Measurements from ENCODE around the gene PANK3. TPM values are rescaled to one million over a fixed set of nuclear protein-coding genes. Genes with fewer than 3 reads are reported as not detected.
"Not testable (repeated sequence)": the region's sequence is repeated elsewhere in the genome, so short reads cannot be mapped to it uniquely, and the experiment has no call there.

The PANK3 gene
- total RNA-seq, 1 donor from 2014 or later: 43.1 TPM

DNA sequence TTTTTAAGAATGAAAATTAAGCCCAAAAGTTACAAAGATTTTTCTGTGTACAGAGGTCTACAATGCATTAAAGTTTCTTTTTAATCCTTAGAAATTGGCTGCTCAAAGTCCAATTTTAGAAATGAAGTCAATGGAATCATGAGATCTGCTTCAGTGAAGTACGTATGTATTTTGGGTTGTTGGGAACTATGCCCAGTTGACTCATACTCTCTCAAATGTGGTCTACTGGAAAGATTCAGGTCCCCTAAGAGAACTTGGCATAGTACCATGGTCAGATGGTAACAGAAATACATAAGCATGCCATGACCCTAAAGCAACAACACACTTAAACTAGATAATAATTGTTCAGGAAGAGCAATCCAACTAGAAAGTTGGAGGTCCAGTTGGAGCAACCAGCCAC is 27.0 kb downstream of the PANK3 start:
- no peak for DNase-seq (ENCODE audit: low spot score)

DNA sequence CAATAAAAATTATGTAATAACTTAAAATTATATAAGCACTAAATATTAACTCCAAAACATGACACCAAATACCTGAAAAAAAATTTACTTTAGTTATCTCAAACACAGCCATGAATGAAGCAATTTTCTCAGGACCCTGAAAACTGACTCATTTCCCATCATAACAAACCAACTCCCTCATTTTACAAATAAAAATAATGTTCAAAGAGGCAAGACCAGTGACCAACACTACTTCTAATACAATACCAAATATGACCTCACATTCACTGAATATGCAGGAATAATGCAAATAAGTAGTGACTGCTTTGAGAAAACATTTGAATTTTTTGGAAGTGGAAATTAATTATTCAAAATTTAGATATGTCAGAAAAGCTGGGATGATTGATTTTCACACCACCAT is 28.5 kb downstream of the PANK3 start:
- DNase-seq (ENCODE audit: low spot score): no peak

DNA sequence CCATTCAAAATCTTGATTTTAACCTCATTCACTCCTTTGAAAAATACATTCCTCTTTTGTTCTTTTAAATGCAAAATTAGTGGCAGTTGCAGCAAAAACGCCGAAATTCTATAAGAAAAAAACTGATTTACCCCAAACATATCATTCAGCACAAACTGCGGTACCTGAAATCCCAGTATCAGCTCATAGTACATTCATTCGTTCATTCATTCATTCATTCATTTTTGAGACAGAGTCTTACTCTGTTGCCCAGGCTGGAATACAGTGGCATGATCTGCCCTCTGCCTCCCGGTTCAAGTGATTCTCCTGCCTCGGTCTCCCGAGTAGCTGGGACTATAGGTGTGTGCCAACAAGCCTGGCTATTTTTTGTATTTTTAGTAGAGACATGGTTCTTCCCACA is 29.6 kb downstream of the PANK3 start:
- no peak for DNase-seq (ENCODE audit: low spot score)

DNA sequence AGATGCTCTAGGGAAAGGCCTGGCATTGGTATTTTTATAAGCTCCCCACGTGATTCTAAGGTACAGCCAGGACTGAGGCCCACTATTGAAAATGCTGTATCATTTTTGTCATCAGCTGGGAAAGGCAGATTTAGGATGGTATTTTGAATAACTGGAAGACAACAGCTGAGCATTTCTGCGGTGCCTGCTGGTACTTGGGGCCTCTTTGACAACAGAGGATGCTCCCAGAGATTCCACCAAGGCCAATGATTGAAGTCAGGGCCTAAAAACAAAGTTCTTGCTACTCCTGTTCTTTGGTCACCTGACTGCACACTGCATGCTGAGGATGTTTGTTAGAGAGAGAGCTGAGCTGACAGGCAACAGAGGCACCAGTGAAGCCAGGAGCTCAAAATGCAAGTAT is 42.0 kb downstream of the PANK3 start:
- DNase-seq (ENCODE audit: low spot score): no peak

DNA sequence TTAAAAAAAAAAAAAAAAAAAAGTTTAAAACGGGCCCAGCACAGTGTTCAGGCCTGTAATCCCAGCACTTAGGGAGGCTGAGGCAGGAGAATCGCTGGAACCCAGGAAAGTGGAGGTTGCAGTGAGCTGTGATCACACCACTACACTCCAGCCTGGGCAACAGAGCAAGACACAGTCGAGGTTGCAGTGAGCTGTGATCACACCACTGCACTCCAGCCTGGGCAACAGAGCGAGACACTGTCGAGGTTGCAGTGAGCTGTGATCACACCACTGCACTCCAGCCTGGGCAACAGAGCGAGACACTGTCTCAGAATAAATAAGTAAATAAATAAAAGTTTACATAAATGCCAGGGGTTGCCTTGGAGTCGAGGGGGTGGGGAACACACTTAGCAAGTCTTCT is 44.8 kb downstream of the PANK3 start:
- DNase-seq (ENCODE audit: low spot score): not testable (repeated sequence)

DNA sequence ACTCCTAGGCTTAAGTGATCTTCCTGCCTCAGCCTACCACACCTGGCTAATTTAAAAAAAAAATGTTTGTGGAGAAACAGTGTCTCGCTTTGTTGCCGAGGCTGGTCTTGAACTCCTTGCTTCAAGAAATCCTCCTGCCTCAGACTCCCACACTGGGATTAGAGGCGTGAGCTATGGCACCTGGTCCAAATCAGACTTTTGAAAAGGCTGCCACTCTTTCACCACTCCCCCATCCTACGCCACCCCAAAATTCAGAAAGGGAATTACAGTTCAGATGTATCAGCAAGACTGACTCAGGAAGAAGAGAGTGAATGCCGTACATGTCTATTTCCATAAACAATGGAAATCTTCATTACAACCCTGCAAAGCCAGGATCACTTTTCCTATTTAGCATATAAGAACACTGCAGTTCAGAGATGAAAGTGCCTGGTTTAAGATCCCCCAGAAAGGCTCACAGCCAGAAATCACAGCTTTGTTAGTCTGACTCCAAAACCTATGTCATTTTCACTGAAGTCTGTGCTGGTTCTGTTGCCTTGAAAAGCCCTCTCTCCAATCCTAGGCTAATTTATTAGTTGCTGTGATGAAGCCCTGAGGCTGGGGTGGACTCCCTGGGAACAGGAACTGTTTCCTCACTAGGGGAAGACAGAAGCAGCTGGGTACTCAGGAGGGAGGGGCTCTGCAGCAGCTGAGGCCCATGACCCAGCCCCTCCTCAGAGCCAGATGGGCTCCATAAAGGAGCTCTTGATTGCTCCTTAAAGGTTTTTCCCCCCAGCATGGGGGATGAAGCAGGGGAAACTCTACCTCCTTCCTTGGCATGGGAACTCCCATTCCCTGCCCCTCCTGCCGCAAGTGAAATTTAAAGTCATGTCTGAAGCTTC is 46.9 kb downstream of the PANK3 start:
- no peak for DNase-seq (ENCODE audit: low spot score)

DNA sequence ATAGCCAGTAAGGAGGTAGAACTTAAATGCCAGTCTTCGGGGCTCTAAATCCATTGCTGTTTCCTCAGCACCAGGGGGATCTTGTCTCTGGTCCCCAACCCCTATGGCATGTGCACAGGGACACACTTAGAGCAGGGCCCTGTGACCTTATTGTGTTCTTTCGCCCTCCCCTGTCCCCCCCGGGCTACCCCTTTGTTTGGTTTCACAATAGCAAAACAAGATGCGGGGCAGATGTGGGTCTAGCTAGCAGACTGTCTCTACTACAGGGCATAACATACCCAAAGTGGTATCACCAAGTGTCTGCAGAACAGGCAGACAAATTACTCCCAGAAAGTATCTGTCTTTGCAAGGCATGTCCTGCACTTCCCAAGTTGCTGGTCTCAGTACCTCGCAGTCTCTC is 48.0 kb downstream of the PANK3 start:
- DNase-seq (ENCODE audit: low spot score): no peak

DNA sequence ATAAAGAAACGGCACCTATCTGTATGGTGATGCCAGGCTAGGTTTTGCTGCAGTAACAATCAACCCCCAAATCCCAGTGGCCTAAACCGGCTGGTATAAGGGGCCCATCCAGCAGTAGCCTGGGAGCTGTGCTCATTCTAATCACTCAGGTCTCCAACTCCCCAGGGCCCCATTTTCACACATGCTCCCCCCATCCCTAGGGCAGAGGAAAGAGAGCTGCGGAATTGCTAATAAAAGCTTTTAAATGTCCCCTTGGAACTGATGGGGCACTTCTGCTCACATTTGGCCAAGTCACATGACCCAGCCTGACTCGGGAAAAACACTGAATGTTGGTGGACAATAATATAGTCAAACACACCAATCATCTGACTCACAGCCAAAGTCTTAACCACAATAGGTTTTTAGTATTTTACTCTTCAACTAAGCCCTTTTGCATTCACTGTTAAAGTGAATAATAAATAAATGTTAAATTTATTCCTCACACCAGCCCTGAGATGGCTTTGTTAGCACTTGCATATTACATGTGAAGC is 48.5 kb downstream of the PANK3 start:
- DNase-seq (ENCODE audit: low spot score): no peak

DNA sequence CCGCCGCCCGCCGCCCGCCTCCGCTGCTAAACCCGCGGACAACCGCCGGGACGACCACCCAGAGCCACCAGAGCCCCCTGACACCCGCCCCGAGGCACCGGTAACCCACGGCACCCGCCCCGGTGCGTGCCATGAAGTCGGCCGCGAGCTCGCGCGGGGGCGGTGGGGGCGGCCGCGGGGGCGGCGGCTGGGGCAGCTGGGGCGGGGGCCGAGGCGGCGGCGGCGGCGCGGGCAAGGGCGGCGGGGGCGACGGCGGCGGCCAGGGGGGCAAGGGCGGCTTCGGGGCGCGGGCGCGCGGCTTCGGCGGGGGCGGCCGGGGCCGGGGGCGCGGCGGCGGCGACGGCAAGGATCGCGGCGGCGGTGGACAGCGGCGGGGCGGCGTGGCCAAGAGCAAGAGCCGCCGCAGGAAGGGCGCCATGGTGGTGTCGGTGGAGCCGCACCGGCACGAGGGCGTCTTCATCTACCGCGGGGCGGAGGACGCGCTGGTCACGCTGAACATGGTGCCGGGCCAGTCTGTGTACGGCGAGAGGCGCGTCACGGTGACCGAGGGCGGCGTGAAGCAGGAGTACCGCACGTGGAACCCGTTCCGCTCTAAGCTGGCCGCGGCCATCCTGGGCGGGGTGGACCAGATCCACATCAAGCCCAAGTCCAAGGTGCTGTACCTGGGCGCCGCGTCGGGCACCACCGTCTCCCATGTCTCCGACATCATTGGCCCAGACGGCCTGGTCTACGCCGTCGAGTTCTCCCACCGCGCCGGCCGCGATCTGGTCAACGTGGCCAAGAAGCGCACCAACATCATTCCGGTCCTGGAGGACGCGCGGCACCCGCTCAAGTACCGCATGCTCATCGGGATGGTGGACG is 49.6 kb downstream of the PANK3 start:
- DNase-seq (ENCODE audit: low spot score): no peak

DNA sequence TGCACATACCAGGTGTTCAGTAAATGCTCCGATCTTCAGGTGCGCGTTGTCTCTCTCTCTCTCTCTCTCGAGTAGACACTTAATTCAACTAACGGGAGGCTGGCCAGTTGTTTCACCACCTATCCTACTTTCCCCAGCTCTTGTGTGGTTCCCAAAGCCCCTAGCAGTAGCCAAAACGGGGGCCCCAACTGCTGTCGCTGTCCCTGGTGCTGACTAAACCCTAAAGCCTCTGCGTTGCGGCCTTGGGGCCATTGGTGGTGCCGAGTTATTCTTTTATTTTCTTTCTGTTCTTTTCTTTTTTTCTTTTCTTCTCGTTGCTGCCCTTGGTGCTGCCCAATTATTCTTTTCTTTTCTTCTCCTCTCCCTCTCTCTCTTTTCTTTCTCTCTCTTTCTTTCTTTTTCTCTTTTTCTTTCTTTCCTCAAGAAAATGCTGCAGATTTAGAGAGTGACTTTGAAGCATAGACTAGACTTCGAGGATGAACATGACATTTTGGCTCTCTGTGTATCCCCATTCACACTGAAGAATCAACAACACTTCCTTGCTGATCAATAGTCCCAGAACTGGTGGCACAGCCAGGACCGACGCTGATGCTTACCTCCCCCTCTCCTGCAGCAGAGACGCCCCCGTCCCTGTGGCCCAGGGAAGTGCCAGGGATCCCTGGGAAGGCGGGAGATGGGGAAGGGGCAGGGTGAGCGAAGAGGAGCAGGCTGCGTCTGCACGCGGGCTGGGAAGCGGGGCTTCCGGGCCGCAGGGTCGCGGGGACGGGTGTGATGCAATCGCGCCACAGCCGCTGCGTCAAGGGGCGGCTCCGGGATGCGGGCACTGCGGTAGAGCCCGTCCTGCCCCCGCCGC is 50.4 kb downstream of the PANK3 start, which contains the start of gene FBLL1:
Gene FBLL1, plus strand, starts transcription at position 785 of the 853 bp plus-strand sequence. CDS start 200 bp downstream, outside the sequence.
- DNase-seq (ENCODE audit: low spot score): no peak

DNA sequence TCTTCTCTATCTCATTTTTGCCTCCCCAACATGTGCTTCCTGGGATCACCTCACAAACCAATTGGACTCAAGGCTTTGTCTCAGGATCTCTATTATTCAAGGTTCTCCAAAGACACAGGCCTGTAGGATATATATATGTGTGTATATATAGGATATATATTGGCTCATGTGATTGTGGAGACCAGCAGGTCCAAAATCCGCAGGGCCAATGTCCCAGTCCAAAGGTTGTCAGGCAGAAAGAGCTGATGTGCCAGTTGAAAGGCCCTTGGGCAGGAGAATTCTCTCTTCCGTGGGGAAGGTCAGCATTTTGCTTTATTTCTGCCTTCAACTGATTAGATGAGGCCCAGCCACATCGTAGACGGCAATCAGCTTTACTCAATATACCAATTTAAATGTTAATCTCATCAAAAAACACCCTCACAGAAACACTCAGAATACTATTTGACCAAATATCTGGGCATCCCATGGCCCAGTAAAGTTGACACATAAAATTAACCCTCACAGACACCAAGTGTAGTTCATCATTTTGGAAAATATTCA is 51.3 kb downstream of the PANK3 start:
- no peak for DNase-seq (ENCODE audit: low spot score)

DNA sequence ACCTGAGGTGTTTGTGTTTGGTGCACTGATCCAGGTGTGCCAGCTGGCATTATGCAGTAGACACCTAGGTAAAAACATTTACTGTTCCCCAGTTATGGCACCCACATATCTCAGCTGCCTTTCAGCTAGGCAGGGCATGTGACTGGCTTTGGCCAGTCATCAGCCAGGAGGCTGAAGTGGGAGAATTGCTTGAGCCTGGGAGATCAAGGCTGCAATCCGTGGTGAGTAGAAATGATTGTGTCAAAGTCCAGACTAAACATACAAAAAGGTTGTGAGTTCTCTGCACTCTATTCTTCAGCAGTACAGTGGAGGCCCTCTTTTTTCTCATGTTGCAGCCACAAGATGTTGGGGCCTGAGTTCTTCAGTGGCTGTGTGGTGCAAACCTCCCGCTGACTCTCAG is 53.3 kb downstream of the PANK3 start:
- no peak for DNase-seq (ENCODE audit: low spot score)

DNA sequence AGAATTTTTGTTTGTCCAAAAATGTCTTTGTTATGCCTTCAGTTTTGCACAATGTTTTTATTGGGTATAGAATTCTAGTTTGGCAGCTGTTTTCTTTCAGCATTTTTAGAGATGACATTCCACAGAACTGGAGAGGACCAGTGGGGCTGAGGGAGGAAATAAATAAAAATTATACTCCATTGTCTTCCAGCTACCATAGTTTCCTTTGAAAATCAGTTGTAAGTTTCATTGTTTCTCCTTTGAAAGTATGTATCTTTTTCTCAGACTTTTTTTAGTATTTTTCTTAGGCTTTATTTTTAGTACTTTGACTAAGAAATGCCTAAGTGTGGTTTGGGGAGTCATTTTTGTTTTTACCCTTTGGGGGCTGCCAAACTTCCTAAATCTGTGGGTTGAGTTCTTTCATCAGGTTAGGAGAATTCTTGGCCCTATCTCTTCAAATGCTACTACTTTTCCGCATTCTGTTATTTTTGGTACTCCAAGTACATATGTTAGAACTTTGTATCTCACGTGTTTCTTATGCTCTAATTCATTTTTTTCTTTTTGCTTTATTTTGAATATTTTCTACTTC is 65.2 kb downstream of the PANK3 start:
- no peak for DNase-seq (ENCODE audit: low spot score)

DNA sequence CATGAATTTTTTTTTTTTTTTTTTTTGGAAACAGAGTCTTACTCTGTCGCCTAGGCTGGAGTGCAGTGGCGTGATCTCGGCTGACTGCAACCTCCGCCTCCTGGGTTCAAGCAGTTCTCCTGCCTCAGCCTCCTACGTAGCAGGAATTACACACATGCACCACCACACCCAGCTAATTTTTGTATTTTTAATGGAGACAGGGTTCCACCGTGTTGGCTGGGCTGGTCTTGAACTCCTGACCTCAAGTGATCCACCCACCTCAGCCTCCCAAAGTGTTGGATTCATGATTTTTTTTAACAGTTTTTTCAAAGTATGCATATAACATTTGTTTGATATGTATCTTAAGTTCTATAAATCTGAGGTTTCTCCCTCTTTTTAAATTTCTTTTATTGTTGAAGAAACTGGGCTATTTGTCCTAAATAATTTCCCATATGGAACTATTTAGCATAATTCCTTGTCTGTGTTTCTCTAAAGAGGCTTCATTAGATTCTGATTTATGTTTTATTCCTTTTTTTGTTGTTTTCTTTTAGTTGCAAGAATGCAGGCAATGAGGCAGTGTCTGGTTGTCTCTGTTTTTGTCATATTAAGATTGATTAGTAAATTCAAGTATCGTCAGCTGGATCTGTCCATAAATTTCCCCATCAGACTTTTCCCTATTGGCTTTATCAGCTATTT is 76.5 kb downstream of the PANK3 start:
- DNase-seq (ENCODE audit: low spot score): no peak

Other genes starting within 250 kb of the PANK3 start
- gene RARS1, start 92.9 kb downstream of the PANK3 start, total RNA-seq: 78.3 TPM
- gene FBLL1, start 50.1 kb downstream of the PANK3 start, total RNA-seq: 0.83 TPM